Type B pancreatic cell (in vitro differentiated cells): ENCODE results near the gene ZFPM1. TPM values are rescaled to one million over a fixed set of nuclear protein-coding genes. Genes with fewer than 3 reads are reported as not detected.

Experiments
- DNase-seq: peaks from one replicate; pipeline ENCODE4 v3.0.0; 2021; ENCODE audit warnings: mixed read lengths; ENCODE audit not compliant: unreplicated experiment; ENCODE audit errors: extremely low spot score
- H3K27ac Mint-ChIP-seq: 2 replicates; pipeline ENCODE4 v1.8.0; 2021; ENCODE audit warnings: mild to moderate bottlenecking, mixed read lengths
- H3K27me3 Mint-ChIP-seq: 2 replicates; pipeline ENCODE4 v1.8.0; 2021; ENCODE audit warnings: mixed read lengths
- H3K36me3 Mint-ChIP-seq: 2 replicates; pipeline ENCODE4 v1.8.0; 2021; ENCODE audit warnings: mixed read lengths
- H3K4me1 Mint-ChIP-seq: one replicate; pipeline ENCODE4 v1.8.0; 2021; ENCODE audit warnings: mixed read lengths; ENCODE audit not compliant: unreplicated experiment
- H3K4me3 Mint-ChIP-seq: 2 replicates; pipeline ENCODE4 v1.8.0; 2021; ENCODE audit warnings: mild to moderate bottlenecking, mixed read lengths
- H3K9me3 Mint-ChIP-seq: 2 replicates; pipeline ENCODE4 v1.8.0; 2021; ENCODE audit warnings: mixed read lengths
- CTCF ChIP-seq: fragments of 200-600 bp; sonication (generic); conservative IDR thresholded peaks from 2 replicates; pipeline ENCODE4 v1.5.0; 2021; ENCODE audit warnings: antibody characterized with exemption, mild to moderate bottlenecking
- total RNA-seq: library from RNA; stranded (reverse); gene quantifications from 2 replicates; pipeline ENCODE4 v1.2.1, GENCODE V29; 2021; ENCODE audit warnings: low replicate concordance

The ZFPM1 gene
- total RNA-seq, 1 donor from 2014 or later, result 24.0 TPM

GRCh38 chr16:88529596-88529995, 76.5 kb downstream of the ZFPM1 start:
- peak overlapping the region; percentile 64 for H3K27ac Mint-ChIP-seq
- DNase-seq, result no peak
- H3K36me3 Mint-ChIP-seq, result no peaks in the 10 kb centered on the region
- no peak overlapping the region for H3K4me3 Mint-ChIP-seq
- H3K4me1 Mint-ChIP-seq, result peaks cover 13% of the 10 kb centered on the region
- no peaks in the 10 kb centered on the region for H3K27me3 Mint-ChIP-seq
- no peaks in the 10 kb centered on the region for H3K9me3 Mint-ChIP-seq
- TF ChIP-seq CTCF, result no peak

- Mint-ChIP-seq H3K27me3 (no peaks in the 10 kb centered on the region), H3K9me3 (no peaks in the 10 kb centered on the region), H3K4me3 (peak overlapping the region; percentile 67), H3K27ac (peak overlapping the region; percentile 57), H3K36me3 (no peaks in the 10 kb centered on the region), H3K4me1 (peaks cover 19% of the 10 kb centered on the region)
- no peak for TF ChIP-seq CTCF
- no peak for DNase-seq
Observed at GRCh38 chr16:88530051-88530857, 77.2 kb downstream of the ZFPM1 start.

- DNase-seq, result no peak
- Mint-ChIP-seq H3K27ac (peak overlapping the region; percentile 57), H3K9me3 (no peaks in the 10 kb centered on the region), H3K4me1 (peaks cover 19% of the 10 kb centered on the region), H3K36me3 (no peaks in the 10 kb centered on the region), H3K27me3 (no peaks in the 10 kb centered on the region), H3K4me3 (peak overlapping the region; percentile 67)
- no peak for TF ChIP-seq CTCF
Observed at GRCh38 chr16:88530858-88531203, 77.8 kb downstream of the ZFPM1 start.

GRCh38 chr16:88531346-88531745, 78.3 kb downstream of the ZFPM1 start:
- Mint-ChIP-seq H3K27ac (peak overlapping the region; percentile 51), H3K9me3 (no peaks in the 10 kb centered on the region), H3K36me3 (no peaks in the 10 kb centered on the region), H3K4me1 (peaks cover 19% of the 10 kb centered on the region), H3K27me3 (no peaks in the 10 kb centered on the region), H3K4me3 (peak overlapping the region; percentile 67)
- no peak for DNase-seq
- no peak for TF ChIP-seq CTCF

- Mint-ChIP-seq H3K27me3 (no peaks in the 10 kb centered on the region), H3K9me3 (no peaks in the 10 kb centered on the region), H3K4me3 (no peak overlapping the region), H3K4me1 (peaks cover 19% of the 10 kb centered on the region), H3K36me3 (no peaks in the 10 kb centered on the region), H3K27ac (peak overlapping the region; percentile 51)
- no peak for DNase-seq
- TF ChIP-seq CTCF, result no peak
Observed at GRCh38 chr16:88531931-88532433, 78.9 kb downstream of the ZFPM1 start.
